ENCODE measurements around the gene PTGS1.

GRCh38 chr9:122418016-122418415, 47.2 kb downstream of the PTGS1 start:
- TF ChIP-seq CTCF (IDR thresholded peaks at IDR 0.05) (no peak), POLR2AphosphoS5 (IDR thresholded peaks at IDR 0.05; ENCODE audit: low read depth, low read length) (no peak)
